A673 (cell line): Measurements from ENCODE around the gene ZNF600. TPM values are rescaled to one million over a fixed set of nuclear protein-coding genes. Genes with fewer than 3 reads are reported as not detected.
"Not testable (repeated sequence)": the region's sequence is repeated elsewhere in the genome, so short reads cannot be mapped to it uniquely, and the experiment has no call there.

Experiments
- BruUV-seq: library from RNA; stranded (reverse); fragments of 400-500 nt; replicated peaks from 2 replicates; lab custom pipeline; 2021; lab: Mats Ljungman, UMichigan
- CTCF ChIA-PET: fragments of 300-600 bp; sonication (Branson Sonifier 250); formaldehyde crosslinking; loops from one replicate; lab custom pipeline; 2022; ENCODE audit warnings: antibody characterized with exemption; lab: Charles Lee
- POLR2A ChIA-PET: fragments of 300-600 bp; sonication (Branson Sonifier 250); formaldehyde crosslinking; loops from one replicate; lab custom pipeline; 2022; ENCODE audit warnings: antibody characterized with exemption; ENCODE audit not compliant: low non-redundant PET; lab: Charles Lee
- DNase-seq: peaks from one replicate; pipeline ENCODE4 v3.0.0-alpha.2; 2015; ENCODE audit warnings: low spot score
- H3K27ac ChIP-seq: fragments of 200-600 bp; sonication (generic); 2 replicates; pipeline ENCODE4 v1.5.1; 2016; ENCODE audit warnings: mixed run types, low read depth, mild to moderate bottlenecking, mixed read lengths, antibody characterized with exemption, low read length; ENCODE audit not compliant: poor library complexity, severe bottlenecking
- H3K27me3 ChIP-seq: fragments of 200-600 bp; sonication (generic); replicated peaks from 2 replicates; pipeline ENCODE4 v1.6.1; 2017; ENCODE audit warnings: mixed run types, low read depth, mild to moderate bottlenecking, mixed read lengths, antibody characterized with exemption, low read length; ENCODE audit not compliant: insufficient read depth, poor library complexity
- H3K36me3 ChIP-seq: fragments of 200-600 bp; sonication (generic); 2 replicates; pipeline ENCODE4 v1.6.1; 2016; ENCODE audit warnings: mixed run types, mild to moderate bottlenecking, mixed read lengths, antibody characterized with exemption, low read length; ENCODE audit not compliant: insufficient read depth, poor library complexity, severe bottlenecking
- H3K4me1 ChIP-seq: fragments of 200-600 bp; sonication (generic); 2 replicates; pipeline ENCODE4 v1.6.1; 2017; ENCODE audit warnings: mixed run types, mild to moderate bottlenecking, mixed read lengths, antibody characterized with exemption, low read length; ENCODE audit not compliant: insufficient read depth, poor library complexity, severe bottlenecking
- H3K4me3 ChIP-seq: fragments of 200-600 bp; sonication (generic); 2 replicates; pipeline ENCODE4 v1.5.1; 2016; ENCODE audit warnings: low read depth, mixed run types, mild to moderate bottlenecking, mixed read lengths, low read length; ENCODE audit not compliant: poor library complexity, severe bottlenecking
- H3K9me3 ChIP-seq: fragments of 200-600 bp; sonication (generic); 2 replicates; pipeline ENCODE4 v1.6.1; 2016; ENCODE audit warnings: mixed run types, low read depth, mild to moderate bottlenecking, mixed read lengths, antibody characterized with exemption, low read length; ENCODE audit not compliant: poor library complexity, severe bottlenecking
- EZH2 ChIP-seq: fragments of 200-600 bp; sonication (generic); IDR thresholded peaks from 2 replicates; pipeline ENCODE4 v1.6.1; 2017; ENCODE audit warnings: borderline replicate concordance, low read depth, mild to moderate bottlenecking, mixed read lengths, antibody characterized with exemption, low read length; ENCODE audit not compliant: poor library complexity, severe bottlenecking
- intact Hi-C: fragments of 100-400 bp; cut with micrococcal nuclease; formaldehyde crosslinking; loops from one replicate; pipeline ENCODE4 v1.10.0; 2022; ENCODE audit not compliant: unreplicated experiment
- total RNA-seq: library from RNA; stranded (reverse); gene quantifications from 2 replicates; pipeline ENCODE4 v1.2.3, GENCODE V29; 2021
- TF ChIP-seq, protein P1 (sequence below): fragments of 300-800, 200-600 bp; sonication (generic); conservative IDR thresholded peaks from 2 replicates; pipeline ENCODE4 v1.5.1; 2017; ENCODE audit warnings: low read depth, mild to moderate bottlenecking, antibody characterized with exemption, low read length, moderate library complexity, mixed read lengths

The ZNF600 gene
- total RNA-seq, 1 experiment from 2014 or later = 1.5 TPM

DNA sequence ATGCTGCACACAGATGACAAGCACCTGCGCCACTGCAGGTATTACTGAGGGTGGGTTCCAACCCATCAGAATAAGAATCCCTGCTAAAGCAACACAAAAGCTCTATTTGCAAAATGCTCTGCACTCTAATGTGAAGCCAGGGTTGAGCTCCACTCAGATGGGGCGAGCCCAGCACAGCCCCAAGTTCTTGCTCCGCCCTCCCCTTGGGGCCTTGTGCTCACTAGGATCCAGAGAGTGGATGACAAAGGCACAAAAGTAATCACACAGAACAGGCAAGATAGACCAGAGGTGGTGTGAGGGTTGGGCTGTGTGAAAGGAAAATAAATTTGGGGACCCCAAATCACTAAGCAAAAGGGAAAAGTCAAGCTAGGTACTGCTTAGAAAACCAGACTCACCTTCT lies 43.5 kb downstream of the ZNF600 start:
- Histone ChIP-seq H3K4me3 (no peak overlapping the region), H3K4me1 (no peaks in the 10 kb centered on the region), H3K27me3 (no peaks in the 10 kb centered on the region), H3K9me3 (no peaks in the 10 kb centered on the region), H3K36me3 (no peaks in the 10 kb centered on the region), H3K27ac (no peak overlapping the region)
- TF ChIP-seq, protein P1, sequence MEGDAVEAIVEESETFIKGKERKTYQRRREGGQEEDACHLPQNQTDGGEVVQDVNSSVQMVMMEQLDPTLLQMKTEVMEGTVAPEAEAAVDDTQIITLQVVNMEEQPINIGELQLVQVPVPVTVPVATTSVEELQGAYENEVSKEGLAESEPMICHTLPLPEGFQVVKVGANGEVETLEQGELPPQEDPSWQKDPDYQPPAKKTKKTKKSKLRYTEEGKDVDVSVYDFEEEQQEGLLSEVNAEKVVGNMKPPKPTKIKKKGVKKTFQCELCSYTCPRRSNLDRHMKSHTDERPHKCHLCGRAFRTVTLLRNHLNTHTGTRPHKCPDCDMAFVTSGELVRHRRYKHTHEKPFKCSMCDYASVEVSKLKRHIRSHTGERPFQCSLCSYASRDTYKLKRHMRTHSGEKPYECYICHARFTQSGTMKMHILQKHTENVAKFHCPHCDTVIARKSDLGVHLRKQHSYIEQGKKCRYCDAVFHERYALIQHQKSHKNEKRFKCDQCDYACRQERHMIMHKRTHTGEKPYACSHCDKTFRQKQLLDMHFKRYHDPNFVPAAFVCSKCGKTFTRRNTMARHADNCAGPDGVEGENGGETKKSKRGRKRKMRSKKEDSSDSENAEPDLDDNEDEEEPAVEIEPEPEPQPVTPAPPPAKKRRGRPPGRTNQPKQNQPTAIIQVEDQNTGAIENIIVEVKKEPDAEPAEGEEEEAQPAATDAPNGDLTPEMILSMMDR = no peak
- TF ChIP-seq EZH2 = no peak
- no peak for DNase-seq
- POLR2A ChIA-PET = no interaction called here
- intact Hi-C loops = no loop called here
- CTCF ChIA-PET = no interaction called here
- BruUV-seq = no TSS peak

DNA sequence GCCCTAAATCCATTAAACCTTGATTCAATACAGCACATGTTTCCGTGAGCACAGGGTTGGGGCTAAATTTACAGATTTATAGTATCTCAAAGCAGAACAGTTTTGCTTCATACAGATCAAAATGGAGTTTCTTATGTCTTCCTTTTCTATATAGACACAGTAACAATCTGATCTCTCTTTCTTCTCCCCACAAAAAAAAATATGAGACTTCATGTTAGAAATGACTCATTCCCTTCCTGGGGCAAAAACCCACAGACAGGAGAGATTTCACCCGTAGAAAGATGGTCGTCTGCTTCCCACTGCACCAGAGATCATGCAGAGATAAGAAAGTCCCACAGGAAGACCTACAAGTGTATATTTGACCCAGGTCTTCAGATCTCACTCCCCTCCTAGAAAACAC lies 44.1 kb downstream of the ZNF600 start:
- H3K9me3 ChIP-seq = no peaks in the 10 kb centered on the region
- no peak overlapping the region for H3K27ac ChIP-seq
- H3K27me3 ChIP-seq = no peaks in the 10 kb centered on the region
- H3K4me1 ChIP-seq = no peaks in the 10 kb centered on the region
- ChIA-PET POLR2A (no interaction called here), CTCF (no interaction called here)
- H3K36me3 ChIP-seq = no peaks in the 10 kb centered on the region
- H3K4me3 ChIP-seq = no peak overlapping the region
- TF ChIP-seq EZH2 = no peak
- TF ChIP-seq, protein P1 = no peak
- DNase-seq = no peak
- no TSS peak for BruUV-seq
- intact Hi-C loops = no loop called here

DNA sequence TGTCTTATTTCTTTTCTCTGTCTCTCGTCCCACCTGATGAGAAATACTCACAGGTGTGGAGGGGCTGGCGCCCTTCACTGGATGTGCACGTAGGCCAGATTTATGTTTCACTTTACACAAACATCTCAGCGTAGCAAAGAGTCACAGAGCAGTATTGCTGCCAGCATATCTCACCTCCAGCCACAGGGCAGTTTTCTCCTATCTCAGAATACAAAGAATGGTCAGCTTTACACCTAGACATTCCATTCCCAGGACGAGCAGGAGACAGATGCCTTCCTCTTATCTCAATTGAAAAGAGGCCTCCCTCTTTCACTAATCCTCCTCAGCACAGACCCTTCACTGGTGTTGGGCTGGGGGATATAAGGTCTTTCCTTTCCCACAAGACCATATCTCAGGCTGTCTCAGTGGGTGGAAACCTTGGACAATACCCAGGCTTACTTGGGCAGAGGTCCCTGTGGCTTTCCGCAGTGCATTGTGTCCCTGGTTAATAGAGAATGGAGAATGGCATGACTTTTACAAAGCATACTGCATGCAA lies 44.6 kb downstream of the ZNF600 start:
- Histone ChIP-seq H3K36me3 (no peaks in the 10 kb centered on the region), H3K9me3 (no peaks in the 10 kb centered on the region), H3K4me3 (no peak overlapping the region), H3K4me1 (no peaks in the 10 kb centered on the region), H3K27ac (no peak overlapping the region), H3K27me3 (no peaks in the 10 kb centered on the region)
- ChIA-PET POLR2A (no interaction called here), CTCF (no interaction called here)
- TF ChIP-seq, protein P1 = no peak
- no peak for TF ChIP-seq EZH2
- DNase-seq = no peak
- intact Hi-C loops = no loop called here
- BruUV-seq = no TSS peak

DNA sequence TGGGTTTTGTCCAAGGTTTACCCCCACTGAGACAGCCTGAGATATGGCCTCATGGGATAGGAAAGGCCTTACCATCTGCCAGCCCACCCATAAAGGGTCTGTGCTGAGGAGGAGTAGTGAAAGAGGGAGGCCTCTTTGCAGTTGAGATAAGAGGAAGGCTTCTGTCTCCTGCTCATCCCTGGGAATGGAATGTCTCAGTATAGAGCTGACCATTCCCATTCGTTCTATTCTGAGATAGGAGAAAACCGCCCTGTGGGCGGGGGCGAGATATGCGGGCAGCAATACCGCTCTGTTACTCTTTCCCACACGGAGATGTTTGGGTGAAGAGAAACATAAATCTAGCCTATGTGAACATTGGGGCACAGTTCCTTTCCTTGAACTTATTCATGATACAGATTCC lies 45.2 kb downstream of the ZNF600 start:
- intact Hi-C loops, DNase-seq, H3K27me3 ChIP-seq, POLR2A ChIA-PET, H3K27ac ChIP-seq, H3K36me3 ChIP-seq, H3K4me1 ChIP-seq, H3K4me3 ChIP-seq, BruUV-seq, H3K9me3 ChIP-seq, CTCF ChIA-PET: not testable (repeated sequence)
